ENCODE results near the gene DNAH8.

- no peak for TF ChIP-seq CTCF (IDR thresholded peaks at IDR 0.05 in 4 of 5, conservative IDR thresholded peaks at IDR 0.05 in 1 of 5)
- no peak for TF ChIP-seq POLR2A (IDR thresholded peaks at IDR 0.05)
These were observed 345.5 kb downstream of the DNAH8 start for GRCh38 chr6:39060467-39061160.

Measured in gastrocnemius medialis (tissue), 4 donors.